ENCODE measurements around the gene C11orf71.

Gene C11orf71

DNA sequence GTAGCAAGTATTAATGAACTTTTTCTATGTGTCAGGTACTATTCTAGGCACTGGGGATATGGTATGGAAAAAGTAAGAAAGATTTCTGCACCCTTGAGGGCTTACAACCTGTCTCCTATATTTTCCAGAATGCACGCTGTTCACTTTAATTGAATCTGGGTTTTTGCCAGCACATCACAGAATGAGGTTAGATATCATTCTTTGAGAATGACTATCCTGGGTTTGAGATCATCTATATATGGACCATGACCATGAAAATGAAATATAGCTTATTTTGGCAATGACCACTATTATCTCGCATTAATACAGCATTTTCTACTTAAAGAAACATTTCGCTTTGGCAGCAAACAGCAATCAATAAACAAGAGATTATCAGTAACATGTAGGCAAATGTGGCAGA is 46.9 kb downstream of the C11orf71 start:
- no peak for DNase-seq

DNA sequence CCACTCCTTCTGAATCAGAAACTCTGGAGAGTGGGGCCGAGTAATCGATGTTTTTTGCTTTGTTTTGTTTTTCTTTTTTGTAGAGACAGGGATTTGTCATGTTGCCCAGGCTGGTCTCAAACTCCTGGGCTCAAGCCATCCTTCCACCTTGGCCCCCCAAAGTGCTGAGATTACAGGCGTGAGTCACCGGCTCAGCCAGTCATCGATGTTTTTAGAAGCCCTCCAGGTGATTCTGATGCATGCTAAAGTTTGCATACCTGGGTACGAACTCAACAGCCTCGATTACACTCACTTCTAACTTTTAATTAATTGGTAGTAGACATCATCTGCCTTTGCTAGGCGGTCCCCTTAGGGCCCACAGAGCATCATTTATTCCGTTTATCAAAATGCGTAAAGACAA is 50.3 kb downstream of the C11orf71 start:
- DNase-seq: no peak
